Measurements from ENCODE around the gene C4BPB. TPM values are rescaled to one million over a fixed set of nuclear protein-coding genes. Genes with fewer than 3 reads are reported as not detected.

Gene C4BPB
- total and polyA plus RNA-seq, 2 of the 4 experiments (the other 2 are of a cell fraction) = not detected

GRCh38 chr1:207049514-207049913 is 39.1 kb upstream of the C4BPB start:
- H3K4ac ChIP-seq (ENCODE audit: low read depth, low read length) = no peak overlapping the region
- no peak overlapping the region for H4K91ac ChIP-seq (ENCODE audit: insufficient read depth, low read depth, low read length)
- WGBS, 2 experiments (ENCODE audit: extremely low coverage in 2 of 2, insufficient read length in 1 of 2) = 69% methylated on average over 4 of the region's 8 CpGs; no CpG with 5 or more reads in 1 of the 2 experiments
- H2BK120ac ChIP-seq (ENCODE audit: low read depth, low read length) = no peak overlapping the region
- H4K20me1 ChIP-seq (ENCODE audit: insufficient read depth, low read length) = peaks cover 10% of the 10 kb centered on the region; the same call in 1 of the 2 replicates
- peak overlapping the region; percentile 38 for H3K9ac ChIP-seq (ENCODE audit: low read depth, low read length)
- BruUV-seq (replicated peaks) = no TSS peak
- no peak overlapping the region for H3K4me3 ChIP-seq (ENCODE audit: insufficient read depth, low read depth, low read length)
- H3K14ac ChIP-seq (replicated peaks; ENCODE audit: low read depth, low read length) = no peak overlapping the region
- no peak overlapping the region for H3K18ac ChIP-seq (ENCODE audit: low read depth, low read length)
- H2BK5ac ChIP-seq (ENCODE audit: low read depth, low read length, poor library complexity, severe bottlenecking) = no peak overlapping the region
- DNase-seq (no peak), ATAC-seq (ENCODE audit: low read depth) (no peak)
- dilution Hi-C loops (cut with HindIII; ENCODE audit: low sequenced_read_pairs, unreplicated experiment) (no loop called here), intact Hi-C loops (cut with micrococcal nuclease) (no loop called here), in situ Hi-C loops (cut with MboI; ENCODE audit: low sequenced_read_pairs) (no loop called here)
- H2AK9ac ChIP-seq (replicated peaks; ENCODE audit: low read depth, low read length, poor library complexity) = no peak overlapping the region
- no peak overlapping the region for H2BK15ac ChIP-seq (ENCODE audit: low read depth, low read length)
- H3K4me1 ChIP-seq (ENCODE audit: control insufficient read depth, insufficient read depth, low read length) = peaks cover 4% of the 10 kb centered on the region; the same call in 1 of the 2 replicates
- no peak overlapping the region for H3K23ac ChIP-seq (ENCODE audit: low read depth, low read length)
- H3K36me3 ChIP-seq (ENCODE audit: control insufficient read depth, insufficient read depth, low read length) = peaks cover 7% of the 10 kb centered on the region
- no peaks in the 10 kb centered on the region for H3K9me3 ChIP-seq (ENCODE audit: control insufficient read depth, insufficient read depth, low read length)
- ChIA-PET CTCF (interaction anchor here (0.8 to 1.2 kb wide), 5 partner anchors 16 to 355 kb away, joined by 3 to 5 read pairs (median 4); partner anchors contain the start of gene C1orf116), POLR2A (ENCODE audit: unreplicated experiment) (no interaction called here)
- TF ChIP-seq CTCF (conservative IDR thresholded peaks at IDR 0.05; ENCODE audit: low read depth, low read length) (no peak), RAD21 (IDR thresholded peaks at IDR 0.05; ENCODE audit: low read length) (no peak), NFE2L2 (IDR thresholded peaks at IDR 0.05; ENCODE audit: low read depth, low read length) (no peak), FOS (IDR thresholded peaks at IDR 0.05; ENCODE audit: low read depth, low read length) (no peak)
- H2BK20ac ChIP-seq (ENCODE audit: low read depth, low read length) = no peak overlapping the region
- 0 out of 2 replicates have a peak overlapping the region, but pooled peaks have one; percentile 8 for H2AK5ac ChIP-seq (ENCODE audit: low read depth, low read length)
- peak overlapping the region; percentile 95 for H3K4me2 ChIP-seq (ENCODE audit: low read depth, low read length)
- no peak overlapping the region for H3K56ac ChIP-seq (ENCODE audit: extremely low read depth, insufficient read depth, low read length)
- H4K8ac ChIP-seq (ENCODE audit: low read depth in 2 of 2, low read length in 2 of 2) = no peak overlapping the region
- H3K9me1 ChIP-seq (ENCODE audit: insufficient read depth, low read length) = peaks cover 7% of the 10 kb centered on the region
- no peak overlapping the region for H4K5ac ChIP-seq (ENCODE audit: low read depth, low read length)
- peaks cover 4% of the 10 kb centered on the region; the same call in 1 of the 2 replicates for H3K27me3 ChIP-seq (ENCODE audit: control insufficient read depth, insufficient read depth, low read length)
- H2AFZ ChIP-seq (replicated peaks; ENCODE audit: low read length, poor library complexity) = no peak overlapping the region
- H3K27ac ChIP-seq (ENCODE audit: insufficient read depth, low read length) = no peak overlapping the region
- peaks cover 13 to 34% of the 10 kb centered on the region in 2 experiments for H3K79me1 ChIP-seq (ENCODE audit: low read depth in 1 of 2, low read length in 2 of 2)
